GM19351 (cell line): ENCODE measurements around the gene FASTKD2.
A peak's percentile ranks its signal among the peaks of the same experiment; 100 is the strongest.

Experiments used
- ATAC-seq: cut with Tn5 transposase; IDR thresholded peaks from one replicate; pipeline ENCODE4 v1.9.1; 2021; ENCODE audit warnings: mild to moderate bottlenecking, moderate library complexity; ENCODE audit not compliant: unreplicated experiment

Gene FASTKD2

DNA sequence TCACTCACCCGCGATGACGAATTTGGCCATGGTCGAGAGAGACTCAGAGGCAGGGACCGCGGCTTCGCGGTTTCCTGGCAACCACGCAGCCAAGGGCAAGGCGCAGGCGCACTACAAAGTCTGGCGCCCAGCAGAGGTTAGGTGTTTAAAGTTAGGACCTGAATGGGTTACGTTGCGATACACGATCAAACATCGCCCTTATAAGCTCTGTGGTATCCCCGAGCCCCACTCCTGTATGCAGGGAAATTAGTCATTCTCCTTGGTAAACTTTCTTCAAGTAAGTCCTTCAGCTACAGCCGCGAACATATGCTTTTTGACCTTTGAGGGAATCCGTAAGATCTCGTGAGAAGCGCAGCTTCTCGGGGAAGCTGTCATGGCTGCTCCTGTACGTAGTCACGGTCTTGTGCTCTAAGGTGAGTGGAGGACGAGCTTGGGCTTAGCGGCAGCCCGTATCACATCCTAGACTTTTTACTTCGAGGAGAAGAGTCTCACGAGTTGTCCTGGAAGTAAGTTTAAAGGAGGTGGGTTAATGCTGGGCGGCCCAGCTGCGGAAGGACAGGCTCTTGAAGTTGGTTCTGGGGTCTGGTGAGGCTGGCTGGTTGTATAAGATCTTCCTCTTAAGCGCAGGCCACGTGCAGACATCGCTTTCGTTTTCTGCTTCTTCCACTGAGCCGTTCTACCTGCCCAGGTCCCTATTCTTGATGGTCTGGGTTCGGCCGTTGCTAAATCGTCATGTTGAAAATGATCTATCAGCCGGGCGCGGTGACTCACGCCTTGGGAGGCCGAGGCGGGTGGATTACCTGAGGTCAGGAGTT, at the start of gene FASTKD2, which contains the start of gene MDH1B:
FASTKD2 (plus strand) TSS at position 365 of the 815 bp plus-strand sequence. CDS start 1,088 bp downstream, outside the sequence.
MDH1B (minus strand) TSS at position 87 of the 815 bp plus-strand sequence; CDS start at position 30, 57 bp downstream.
- peak; percentile 91 for ATAC-seq

DNA sequence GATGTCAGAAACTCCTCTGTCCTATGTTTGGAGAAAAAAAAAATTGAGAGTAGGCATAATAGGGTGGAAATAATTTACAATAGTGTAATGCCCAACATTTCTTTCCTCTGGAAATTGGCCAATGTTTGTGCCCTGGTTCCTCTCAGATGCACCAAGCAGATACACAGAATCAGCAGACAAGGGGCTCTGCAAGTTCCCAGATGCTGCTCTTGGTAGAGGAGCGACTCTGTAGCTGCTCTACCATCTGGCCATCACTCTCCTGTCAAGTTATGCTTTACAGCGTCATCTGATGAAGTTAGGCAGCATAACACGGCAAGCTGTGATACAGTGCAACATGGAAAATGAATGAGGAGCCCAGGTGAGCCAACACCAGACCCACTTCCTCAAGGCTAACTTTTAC, 48.8 kb upstream of the FASTKD2 start:
- no peak for ATAC-seq

DNA sequence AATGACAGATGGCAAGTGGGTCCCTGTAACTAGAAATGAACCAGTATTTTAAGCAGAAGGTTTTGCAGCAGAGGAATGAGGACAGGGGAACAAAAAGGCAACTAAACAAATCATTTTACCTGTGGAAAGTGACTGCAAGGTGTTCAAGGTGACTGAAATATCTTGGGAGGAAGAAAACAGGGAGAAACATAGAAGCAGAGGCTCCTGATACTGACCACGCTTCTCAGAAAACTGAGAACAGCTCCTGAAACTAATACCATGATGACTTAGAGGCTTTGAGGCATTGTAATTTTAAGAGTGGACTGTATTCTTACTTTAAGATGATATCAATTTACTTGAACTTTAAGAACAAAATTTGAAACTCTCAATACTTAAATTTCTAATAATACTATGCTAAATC, 47.1 kb upstream of the FASTKD2 start, which contains the start of gene DYTN:
DYTN (minus strand) TSS at position 101 of the 400 bp plus-strand sequence. CDS start 117 bp downstream, outside the sequence.
- ATAC-seq, result no peak

DNA sequence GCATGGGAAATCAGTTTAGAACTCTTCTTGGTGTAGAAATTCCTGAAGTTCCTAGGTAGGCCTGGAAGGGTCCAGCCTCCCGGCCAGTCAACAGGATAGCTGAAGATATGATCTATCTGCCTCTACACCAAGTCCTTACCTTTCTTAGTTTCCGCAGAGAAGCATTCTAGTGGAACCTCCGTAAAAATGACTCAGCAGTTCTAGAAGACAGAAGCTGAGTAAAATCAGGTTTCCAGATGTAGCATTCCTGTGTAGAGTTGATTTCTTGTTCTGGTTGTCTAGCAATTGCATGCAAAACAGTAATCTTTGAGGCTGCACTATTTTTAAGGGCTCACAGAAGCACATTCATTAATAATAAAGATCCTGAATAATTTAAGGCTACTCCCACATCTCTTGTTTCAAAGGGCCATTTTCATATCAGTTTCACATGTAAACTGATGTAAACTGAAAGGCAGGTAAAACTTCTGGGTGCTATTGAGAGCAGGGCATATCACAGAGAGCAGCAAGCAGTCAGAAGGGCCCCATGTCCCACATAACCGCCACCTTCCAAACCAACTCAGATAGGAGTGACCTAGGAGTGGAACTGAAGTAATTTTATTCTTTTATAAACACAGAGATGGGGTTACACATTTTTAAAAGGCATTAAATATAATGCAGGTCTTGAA, 44.0 kb upstream of the FASTKD2 start:
- ATAC-seq, result peak; percentile 78

DNA sequence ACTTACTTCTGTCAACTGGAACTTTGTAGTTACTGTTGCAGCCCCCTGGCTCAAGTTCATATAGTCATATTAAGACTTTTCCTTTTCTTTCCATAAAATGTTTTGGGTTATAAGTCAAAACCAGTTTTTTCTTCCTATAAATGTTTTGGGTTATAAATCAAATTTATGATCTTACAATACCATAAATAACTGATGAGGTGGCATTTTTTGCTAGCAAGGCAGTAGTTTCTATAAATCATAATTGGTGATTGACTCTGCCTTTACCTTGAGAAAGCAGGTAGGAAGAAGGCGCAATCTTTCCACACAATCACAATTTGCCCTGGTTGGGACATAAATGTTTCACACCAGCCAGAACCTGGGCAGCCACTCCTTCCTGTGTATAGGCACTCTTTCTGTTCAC, 42.1 kb upstream of the FASTKD2 start:
- no peak for ATAC-seq

DNA sequence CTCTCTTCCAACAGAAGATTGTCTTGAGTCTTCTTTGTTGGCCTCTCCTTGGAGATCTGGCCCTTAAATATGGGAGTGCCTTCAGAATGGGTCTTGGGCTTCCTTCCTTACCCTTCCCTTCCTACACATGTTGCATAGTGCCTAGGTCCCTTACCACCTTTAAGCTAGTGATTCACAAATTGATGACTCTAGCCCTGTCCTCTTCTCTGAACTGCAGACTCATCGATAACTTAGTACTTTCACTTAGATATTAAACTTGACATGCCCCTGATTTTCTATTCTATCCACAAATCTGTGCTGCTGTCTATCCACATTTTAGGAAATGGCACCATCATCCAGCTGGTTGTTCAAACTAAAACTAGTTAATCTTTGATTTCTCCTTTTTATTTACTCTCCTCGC, 38.1 kb upstream of the FASTKD2 start:
- no peak for ATAC-seq

DNA sequence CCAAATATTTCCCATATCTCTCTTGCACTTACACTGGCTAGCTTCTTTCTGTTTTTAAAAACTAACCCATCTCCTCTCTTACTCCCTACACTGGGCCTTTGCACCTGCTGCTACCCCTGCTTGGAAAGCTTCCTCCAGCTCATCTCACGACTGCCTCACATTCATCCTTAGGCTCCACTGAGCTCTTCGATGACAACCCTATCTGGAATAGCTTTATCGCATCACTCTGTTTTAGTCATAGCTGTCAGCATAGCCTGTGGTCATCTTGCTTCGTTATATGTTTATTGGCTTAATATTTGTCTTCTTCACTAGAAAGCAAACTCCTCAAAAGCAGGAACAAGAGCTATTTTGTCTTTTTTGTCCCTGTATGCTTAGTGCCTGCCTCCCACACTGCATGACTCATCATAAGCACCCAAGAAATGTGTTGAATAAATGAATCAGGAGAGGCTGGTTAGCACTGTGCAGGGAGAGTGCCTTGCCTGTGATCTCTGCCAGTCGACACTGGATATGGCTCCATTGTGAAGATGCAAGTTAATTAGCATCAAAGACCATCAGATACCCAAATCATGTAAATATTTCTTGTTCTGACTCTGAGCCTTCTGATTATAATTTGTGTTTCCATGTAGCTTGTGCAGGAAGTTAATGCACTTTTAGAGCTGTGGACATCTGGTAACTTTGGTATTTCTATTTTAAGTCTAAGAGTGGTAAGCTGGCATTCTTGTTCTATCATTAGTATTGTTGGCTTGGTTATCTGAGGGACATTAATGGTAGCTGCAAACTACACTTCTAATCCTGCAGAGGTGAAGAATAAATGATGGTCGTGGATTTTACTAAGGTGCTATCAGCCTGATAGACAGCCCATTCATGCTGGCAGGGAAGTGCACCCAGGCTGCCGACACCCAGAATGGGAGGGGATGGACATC, 36.9 kb upstream of the FASTKD2 start:
- no peak for ATAC-seq

DNA sequence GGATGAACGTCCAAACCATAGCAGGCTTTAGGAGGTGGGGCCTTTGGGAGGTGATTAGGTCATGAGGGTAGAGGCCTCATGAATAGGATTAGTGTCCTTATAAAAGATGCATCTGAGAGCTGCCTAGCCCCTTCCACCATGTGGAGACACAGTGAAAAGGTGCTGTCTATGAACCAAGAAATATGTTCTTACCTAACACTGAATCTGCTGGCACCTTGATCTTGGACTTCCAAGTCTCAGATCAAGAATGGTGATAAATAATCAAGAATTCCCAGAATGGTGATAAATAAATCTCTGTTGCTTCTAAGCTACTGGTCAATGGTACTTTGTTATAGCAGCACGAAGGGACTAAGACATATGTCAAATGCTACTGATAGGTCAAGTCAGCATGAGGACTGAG, 32.1 kb upstream of the FASTKD2 start:
- ATAC-seq, result no peak

DNA sequence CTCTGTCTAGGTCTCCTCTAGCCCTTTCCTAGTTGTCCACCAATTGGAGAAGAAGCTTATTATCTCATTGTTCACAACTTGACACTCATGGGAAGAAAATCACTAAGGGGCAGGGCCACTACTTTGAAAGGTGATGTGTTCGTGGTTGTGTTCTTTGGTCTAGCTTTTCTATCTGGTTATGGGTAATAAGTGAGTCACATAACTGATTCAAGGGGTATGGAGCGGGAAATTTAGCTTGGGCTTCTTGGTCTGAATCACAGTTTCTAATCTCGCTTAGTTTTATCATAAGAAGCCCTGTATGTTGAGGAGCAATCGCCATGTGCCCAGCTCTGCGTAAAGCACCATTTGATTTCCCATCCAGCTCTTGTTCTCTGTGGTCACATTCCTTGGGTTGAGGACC, 28.5 kb upstream of the FASTKD2 start:
- ATAC-seq, result no peak

DNA sequence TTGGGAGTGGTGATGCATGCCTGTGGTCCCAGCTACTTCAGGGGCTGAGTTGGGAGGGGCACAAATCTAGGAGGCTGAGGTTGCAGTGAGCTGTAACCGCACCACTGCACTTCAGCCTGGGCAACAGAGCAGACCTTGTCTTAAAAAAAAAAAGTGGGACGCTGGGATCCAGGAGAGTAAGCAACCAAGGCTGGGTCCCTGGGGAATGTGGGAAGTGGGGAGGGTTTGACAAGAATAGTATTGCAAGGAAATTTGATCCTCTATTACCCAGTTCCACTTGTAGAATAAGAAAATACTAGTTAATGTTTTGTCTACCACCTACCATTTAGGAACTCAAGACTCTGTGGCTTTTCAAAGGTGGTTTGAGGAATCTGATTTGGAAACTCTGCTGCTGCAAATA, 26.1 kb upstream of the FASTKD2 start:
- no peak for ATAC-seq

DNA sequence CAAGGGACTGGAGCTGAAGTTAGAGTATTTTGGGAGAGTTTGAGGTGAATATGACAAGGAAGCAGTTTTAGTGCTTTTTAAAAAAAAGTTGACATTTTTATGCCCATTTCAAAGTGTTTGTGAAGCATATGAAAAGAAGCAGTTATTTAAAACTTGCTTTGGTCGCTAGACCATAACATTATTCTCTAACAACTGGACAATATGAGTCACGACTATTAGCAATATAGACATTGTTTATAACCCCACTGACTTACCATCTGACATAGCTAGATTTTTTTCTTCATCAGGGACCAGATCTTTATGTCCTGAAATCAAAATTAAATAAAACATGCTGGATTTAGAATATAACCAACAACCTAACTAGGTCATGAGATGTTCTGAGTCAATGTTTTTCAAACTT, 24.6 kb upstream of the FASTKD2 start:
- ATAC-seq, result no peak

DNA sequence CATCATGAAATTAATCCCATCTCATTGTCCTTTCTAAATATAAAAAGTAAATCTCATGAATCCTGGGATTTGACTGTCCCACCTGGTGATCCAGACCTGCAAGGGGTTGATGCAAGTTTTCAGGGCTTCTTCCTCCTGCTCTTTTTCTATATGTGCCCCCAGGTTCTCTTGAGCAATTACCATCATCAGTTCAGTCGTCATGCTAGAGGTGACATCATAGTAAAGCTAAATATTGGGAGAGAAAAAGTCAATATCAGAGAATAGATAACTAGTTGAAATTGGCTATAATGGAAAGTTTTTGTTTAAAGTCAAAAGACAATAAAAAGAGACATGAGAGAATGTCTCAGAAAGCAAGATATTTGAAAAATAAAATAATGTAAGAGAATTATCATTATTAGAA, 8.6 kb upstream of the FASTKD2 start:
- no peak for ATAC-seq

DNA sequence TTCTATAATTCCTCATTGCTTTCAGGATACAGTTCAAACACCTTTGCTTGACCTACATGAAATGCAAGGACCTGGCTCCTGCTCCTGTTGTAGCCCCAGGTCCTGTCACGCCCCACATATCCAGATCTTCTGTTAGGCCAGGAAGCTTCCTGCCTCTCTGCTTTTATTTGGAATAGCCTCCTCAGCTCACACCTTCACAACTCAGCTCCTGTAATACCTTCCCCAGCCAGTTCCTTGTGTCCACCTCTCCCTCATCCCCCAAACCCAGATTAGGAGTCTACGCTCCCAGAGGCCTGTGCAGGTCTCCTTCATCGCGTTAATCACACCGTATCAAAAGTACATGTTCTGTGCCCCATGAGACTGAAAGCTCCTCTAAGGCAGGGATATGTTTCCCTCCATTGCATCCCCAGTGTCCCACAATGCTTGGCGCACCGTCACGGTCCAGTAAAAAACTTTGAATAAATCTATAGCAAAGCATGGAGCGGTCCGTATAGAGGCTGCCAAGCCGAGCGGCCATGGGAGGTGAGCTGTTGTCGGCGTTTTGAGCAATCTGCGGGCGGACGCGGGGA, 649 bp upstream of the FASTKD2 start:
- peak; percentile 14 for ATAC-seq

DNA sequence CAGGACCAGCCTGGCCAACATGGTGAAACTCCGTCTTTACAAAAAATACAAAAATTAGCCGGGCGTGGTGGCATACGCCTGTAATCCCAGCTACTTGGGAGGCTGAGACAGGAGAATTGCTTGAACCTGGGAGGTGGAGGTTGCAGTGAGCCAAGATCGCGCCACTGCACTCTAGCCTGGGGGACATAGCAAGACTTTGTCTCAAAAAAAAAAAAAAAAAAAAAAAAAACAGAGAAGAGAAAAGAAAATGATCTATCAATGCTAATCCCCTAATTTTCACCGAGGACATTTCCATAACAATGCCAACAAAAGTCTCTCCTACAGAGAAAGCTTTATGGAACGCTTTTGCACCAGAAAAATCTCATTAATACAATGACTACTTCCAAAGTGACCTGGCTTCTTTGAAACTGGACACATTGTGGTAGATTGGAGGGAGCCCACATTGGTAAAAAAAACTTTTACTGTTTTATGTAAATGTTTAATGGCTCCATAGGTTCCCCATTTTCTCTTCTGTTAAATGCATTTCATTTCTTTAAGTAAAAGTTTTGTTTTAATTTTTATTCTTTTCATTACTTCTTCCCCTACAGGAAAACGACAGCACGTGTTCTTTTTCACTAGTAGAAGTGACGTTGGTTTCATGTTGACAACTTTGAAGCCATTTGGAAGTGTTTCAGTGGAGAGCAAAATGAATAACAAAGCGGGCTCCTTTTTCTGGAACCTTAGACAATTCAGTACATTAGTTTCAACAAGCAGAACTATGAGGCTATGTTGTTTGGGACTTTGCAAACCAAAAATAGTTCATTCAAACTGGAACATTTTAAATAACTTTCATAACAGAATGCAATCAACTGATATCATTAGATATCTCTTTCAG, 888 bp downstream of the FASTKD2 start:
- ATAC-seq, result no peak

DNA sequence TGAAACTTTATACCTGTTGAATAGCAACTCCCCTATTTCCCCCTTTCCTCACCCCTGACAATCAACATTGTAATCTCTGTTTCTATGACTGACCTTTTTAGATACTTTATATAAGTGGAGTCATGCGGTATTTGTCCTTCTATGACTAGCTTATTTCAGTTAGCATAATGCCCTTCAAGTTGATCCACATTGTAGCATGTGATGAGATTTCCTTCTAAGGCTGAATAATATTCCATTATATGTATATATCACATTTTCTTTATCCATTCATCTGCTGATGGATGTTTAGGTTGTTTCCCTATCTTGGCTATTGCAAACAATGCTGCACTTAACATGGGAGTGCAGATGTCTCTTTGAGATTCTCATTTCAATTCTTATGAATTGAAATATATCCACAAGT, 9.5 kb downstream of the FASTKD2 start:
- ATAC-seq, result no peak

DNA sequence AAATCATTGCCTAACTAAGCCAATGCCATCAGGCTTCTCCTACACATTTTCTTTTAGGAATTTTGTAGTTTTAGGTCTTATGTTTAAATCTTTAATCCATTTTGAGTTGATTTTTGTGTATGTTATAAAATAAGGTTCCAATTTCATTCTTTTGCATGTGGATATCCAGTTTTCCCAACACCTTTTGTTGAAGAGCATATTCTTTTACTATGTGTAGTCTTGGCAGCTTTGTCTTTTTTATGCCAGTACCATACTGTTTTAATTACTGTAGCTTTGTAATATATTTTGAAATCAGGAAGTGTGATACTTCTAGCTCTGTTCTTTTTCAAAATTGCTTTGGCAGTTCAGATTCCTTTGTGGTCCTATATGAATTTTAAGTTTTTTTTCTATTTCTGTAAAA, 11.0 kb downstream of the FASTKD2 start:
- ATAC-seq, result no peak

DNA sequence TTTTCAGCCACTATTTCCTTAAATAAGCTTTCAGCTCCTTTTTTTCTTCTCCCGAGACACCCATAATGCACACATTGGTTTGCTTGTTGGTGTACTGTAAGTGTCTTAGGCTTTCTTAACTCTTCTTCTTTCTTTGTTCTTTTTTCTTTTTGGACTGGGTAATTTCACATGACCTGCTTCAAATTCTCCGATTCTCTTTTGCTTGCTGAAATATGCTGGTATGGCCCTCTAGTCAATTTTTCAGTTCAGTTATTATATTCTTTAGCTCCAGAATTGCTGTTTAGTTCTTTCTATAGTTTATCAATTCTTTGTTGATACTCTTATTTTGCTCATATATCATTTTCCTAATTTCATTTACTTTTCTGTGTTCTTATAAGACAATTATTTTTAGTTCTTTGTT, 15.3 kb downstream of the FASTKD2 start:
- ATAC-seq, result no peak

DNA sequence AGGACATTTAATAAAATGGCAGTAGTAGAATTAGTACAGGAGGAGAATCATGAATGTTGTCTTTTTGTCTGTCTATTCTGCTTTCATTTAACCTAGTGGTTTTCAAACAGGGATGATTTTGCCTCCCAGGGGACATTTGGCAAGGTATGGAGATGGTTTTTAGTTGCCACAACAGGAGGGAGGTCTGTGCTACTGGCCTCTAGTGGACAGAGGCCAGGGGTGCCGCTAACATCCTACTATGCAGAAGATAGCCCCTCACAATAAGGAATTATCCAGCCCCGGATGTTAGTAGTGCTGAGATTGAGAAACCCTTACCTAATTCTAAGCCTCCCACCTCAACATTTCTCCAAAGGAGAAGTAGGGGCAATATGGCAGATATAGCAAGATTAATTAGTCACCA, 18.3 kb downstream of the FASTKD2 start:
- ATAC-seq, result no peak

DNA sequence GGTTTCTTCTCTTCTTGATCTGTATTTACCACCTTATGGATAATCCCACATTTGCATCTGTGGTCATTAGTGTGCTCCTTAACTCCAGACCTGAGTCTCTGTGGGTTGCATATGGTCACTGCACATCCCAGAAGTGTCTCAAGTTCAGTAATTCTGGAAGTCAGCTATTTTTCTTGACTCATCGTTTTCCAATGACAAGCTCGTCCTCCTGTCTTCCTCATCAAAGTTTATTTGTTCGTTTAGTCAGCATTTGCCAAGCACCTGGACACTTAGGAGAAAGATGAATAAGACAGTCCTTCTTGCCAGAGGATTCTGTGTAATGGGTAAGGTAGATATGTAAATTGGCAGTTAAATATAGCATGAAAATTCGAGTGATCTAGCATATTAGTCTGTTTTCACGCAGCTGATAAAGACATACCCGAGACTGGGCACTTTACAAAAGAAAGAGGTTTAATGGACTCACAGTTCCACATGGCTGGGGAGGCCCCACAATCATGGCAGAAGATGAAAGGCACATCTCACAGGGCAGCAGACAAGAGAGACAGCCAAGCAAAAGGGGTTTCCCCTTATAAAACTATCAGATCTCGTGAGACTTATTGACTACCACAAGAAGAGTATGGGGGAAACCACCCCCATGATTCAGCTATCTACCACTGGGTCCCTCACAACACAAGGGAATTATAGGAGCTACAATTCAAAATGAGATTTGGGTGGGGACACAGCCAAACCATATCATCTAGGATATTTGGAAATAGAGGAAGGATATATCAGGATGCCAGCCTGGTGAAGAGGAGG, 19.4 kb downstream of the FASTKD2 start:
- no peak for ATAC-seq
